CD4-positive, alpha-beta T cell (primary cell): Measurements from ENCODE around the gene AIFM2. TPM values are rescaled to one million over a fixed set of nuclear protein-coding genes. Genes with fewer than 3 reads are reported as not detected.

Experiments used
- ATAC-seq: fragments of 200-7000 bp; cut with Tn5 transposase; one replicate; pipeline ENCODE4 v1.10.0; 2022; ENCODE audit warnings: mild to moderate bottlenecking; ENCODE audit not compliant: poor library complexity
- CTCF ChIA-PET: fragments of 350-600 bp; sonication (Branson Sonifier 250); formaldehyde crosslinking; loops from one replicate; lab custom pipeline; 2021; ENCODE audit warnings: antibody characterized with exemption, inconsistent platforms; lab: Charles Lee
- POLR2A ChIA-PET: fragments of 350-600 bp; sonication (Branson Sonifier 250); formaldehyde crosslinking; loops from one replicate; lab custom pipeline; 2021; ENCODE audit warnings: antibody characterized with exemption, inconsistent platforms; lab: Charles Lee
- DNase-seq, 14 experiments: peaks; one replicate each; pipeline ENCODE4 v3.0.0-alpha.2; 2013 to 2020; ENCODE audit warnings: mixed read lengths in 2 of 14
- H3K27ac ChIP-seq, 2 donors: one replicate each; pipeline versions ENCODE4 v1.5.1 to v1.7.0; 2013; ENCODE audit warnings: low read length in 2 of 2, low read depth in 1 of 2, mild to moderate bottlenecking in 1 of 2
- H3K27me3 ChIP-seq, 2 experiments: 1 replicate in 1 of 2; 2 replicates in 1 of 2; pipeline versions ENCODE4 v1.6.1 to v1.7.0; 2013; ENCODE audit warnings: low read length in 2 of 2, control low read depth in 1 of 2, mild to moderate bottlenecking in 1 of 2, moderate library complexity in 1 of 2; ENCODE audit not compliant: insufficient read depth in 2 of 2, control insufficient read depth in 1 of 2
- H3K36me3 ChIP-seq: one replicate; pipeline ENCODE4 v1.6.1; 2013; ENCODE audit warnings: low read length, control low read depth; ENCODE audit not compliant: insufficient read depth
- H3K4me1 ChIP-seq: one replicate; pipeline ENCODE4 v1.6.1; 2013; ENCODE audit warnings: low read length, control low read depth; ENCODE audit not compliant: insufficient read depth
- H3K4me3 ChIP-seq: one replicate; pipeline ENCODE4 v1.5.1; 2013; ENCODE audit warnings: mild to moderate bottlenecking, low read length, moderate library complexity
- H3K9me3 ChIP-seq, 2 experiments: 1 replicate in 1 of 2; 2 replicates in 1 of 2; pipeline versions ENCODE4 v1.6.1 to v1.7.0; 2013; ENCODE audit warnings: low read length in 2 of 2, mild to moderate bottlenecking in 2 of 2, control low read depth in 1 of 2, moderate library complexity in 1 of 2; ENCODE audit not compliant: control insufficient read depth in 1 of 2, insufficient read depth in 1 of 2
- H3K27ac Mint-ChIP-seq: one replicate; pipeline ENCODE4 v1.8.0; 2020; ENCODE audit warnings: mixed read lengths
- H3K27me3 Mint-ChIP-seq: one replicate; pipeline ENCODE4 v1.8.0; 2021; ENCODE audit warnings: mixed read lengths
- H3K36me3 Mint-ChIP-seq: one replicate; pipeline ENCODE4 v1.8.0; 2021; ENCODE audit warnings: low read depth, mixed read lengths
- H3K4me1 Mint-ChIP-seq: one replicate; pipeline ENCODE4 v1.8.0; 2021; ENCODE audit warnings: low read depth, mixed read lengths
- H3K4me3 Mint-ChIP-seq: one replicate; pipeline ENCODE4 v1.8.0; 2020; ENCODE audit warnings: mild to moderate bottlenecking, mixed read lengths
- H3K9me3 Mint-ChIP-seq: one replicate; pipeline ENCODE4 v1.8.0; 2020; ENCODE audit warnings: mixed read lengths
- intact Hi-C, 2 experiments: fragments of 100-400 bp; cut with DNase I in 1 of 2; cut with micrococcal nuclease in 1 of 2; formaldehyde crosslinking; loops; one replicate each; pipeline versions ENCODE4 v1.15.1 to v1.9.0; 2023 to 2025; cut with DNase I, micrococcal nuclease
- total RNA-seq, 174 experiments: library from RNA in 2 of 174; stranded (reverse) in 2 of 174; gene quantifications; one replicate each; pipeline ENCODE4 v1.2.3 and lab custom pipeline; 2021 to 2026
- TF ChIP-seq, protein P1 (sequence below): fragments of 200-600 bp; IDR thresholded peaks from one replicate; pipeline ENCODE4 v1.8.0; 2022; ENCODE audit warnings: antibody characterized with exemption, mild to moderate bottlenecking

AIFM2 gene
- total RNA-seq, 2 experiments from 2014 or later, result 2.3 to 2.5 TPM

- Mint-ChIP-seq H3K9me3 (no peaks in the 10 kb centered on the region), H3K4me1 (peaks cover 20% of the 10 kb centered on the region), H3K4me3 (peak overlapping the region; percentile 85), H3K27ac (peak overlapping the region; percentile 20), H3K36me3 (no peaks in the 10 kb centered on the region), H3K27me3 (peaks cover 6% of the 10 kb centered on the region)
- POLR2A ChIA-PET, result no interaction called here
- intact Hi-C loops, result no loop called here
- DNase-seq, result no peak
- Histone ChIP-seq H3K27ac (no peak overlapping the region), H3K36me3 (no peaks in the 10 kb centered on the region), H3K9me3 (no peaks in the 10 kb centered on the region), H3K27me3 (peaks cover 0 to 4% of the 10 kb centered on the region in 2 experiments), H3K4me3 (no peak overlapping the region), H3K4me1 (peaks cover 19% of the 10 kb centered on the region)
- CTCF ChIA-PET, result no interaction called here
- ATAC-seq, result no peak
- TF ChIP-seq, protein P1, sequence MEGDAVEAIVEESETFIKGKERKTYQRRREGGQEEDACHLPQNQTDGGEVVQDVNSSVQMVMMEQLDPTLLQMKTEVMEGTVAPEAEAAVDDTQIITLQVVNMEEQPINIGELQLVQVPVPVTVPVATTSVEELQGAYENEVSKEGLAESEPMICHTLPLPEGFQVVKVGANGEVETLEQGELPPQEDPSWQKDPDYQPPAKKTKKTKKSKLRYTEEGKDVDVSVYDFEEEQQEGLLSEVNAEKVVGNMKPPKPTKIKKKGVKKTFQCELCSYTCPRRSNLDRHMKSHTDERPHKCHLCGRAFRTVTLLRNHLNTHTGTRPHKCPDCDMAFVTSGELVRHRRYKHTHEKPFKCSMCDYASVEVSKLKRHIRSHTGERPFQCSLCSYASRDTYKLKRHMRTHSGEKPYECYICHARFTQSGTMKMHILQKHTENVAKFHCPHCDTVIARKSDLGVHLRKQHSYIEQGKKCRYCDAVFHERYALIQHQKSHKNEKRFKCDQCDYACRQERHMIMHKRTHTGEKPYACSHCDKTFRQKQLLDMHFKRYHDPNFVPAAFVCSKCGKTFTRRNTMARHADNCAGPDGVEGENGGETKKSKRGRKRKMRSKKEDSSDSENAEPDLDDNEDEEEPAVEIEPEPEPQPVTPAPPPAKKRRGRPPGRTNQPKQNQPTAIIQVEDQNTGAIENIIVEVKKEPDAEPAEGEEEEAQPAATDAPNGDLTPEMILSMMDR, result no peak
Measured at GRCh38 chr10:70131560-70131937, 1.1 kb downstream of the AIFM2 start.

DNA sequence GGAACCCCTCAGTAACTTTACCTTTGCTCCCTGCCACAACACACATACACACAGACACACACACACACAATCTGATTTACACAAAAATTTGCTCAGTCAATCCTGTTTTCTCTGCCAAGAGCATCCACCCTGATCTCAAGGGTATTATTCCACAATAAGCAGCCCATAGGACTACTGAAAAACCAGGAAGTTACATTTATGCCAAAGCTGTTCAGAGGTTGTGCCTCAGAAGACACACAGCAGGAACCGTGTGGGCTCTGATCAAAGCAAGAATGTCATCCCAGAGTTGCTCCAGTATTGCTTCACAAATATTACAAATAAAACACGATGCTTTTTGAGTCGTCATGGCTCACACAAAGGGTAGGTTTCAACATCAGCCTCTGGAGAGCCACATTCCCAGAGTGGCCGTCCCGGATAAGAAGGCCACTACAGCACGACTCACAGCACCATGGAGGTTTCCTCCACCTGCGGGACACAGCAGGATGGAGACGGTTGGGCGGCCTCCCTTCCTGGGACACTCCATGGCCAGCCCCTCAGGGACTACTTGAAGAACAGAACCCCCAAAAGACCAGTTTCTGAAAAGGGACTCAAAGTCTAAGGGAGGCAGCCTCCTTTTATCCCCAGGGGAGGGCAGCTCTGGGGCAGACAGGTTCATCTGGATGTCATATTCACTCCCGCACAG, 1.6 kb downstream of the AIFM2 start:
- H3K36me3 ChIP-seq, result no peaks in the 10 kb centered on the region
- H3K4me3 Mint-ChIP-seq, result peak overlapping the region; percentile 54
- no peaks in the 10 kb centered on the region for H3K9me3 ChIP-seq
- DNase-seq (no peak), ATAC-seq (no peak)
- H3K9me3 Mint-ChIP-seq, result no peaks in the 10 kb centered on the region
- peaks cover 19% of the 10 kb centered on the region for H3K4me1 ChIP-seq
- H3K27ac ChIP-seq, result no peak overlapping the region
- H3K36me3 Mint-ChIP-seq, result no peaks in the 10 kb centered on the region
- H3K4me3 ChIP-seq, result no peak overlapping the region
- H3K27ac Mint-ChIP-seq, result no peak overlapping the region
- TF ChIP-seq, protein P1, result no peak
- intact Hi-C loops, result no loop called here
- POLR2A ChIA-PET, result no interaction called here
- H3K4me1 Mint-ChIP-seq, result peaks cover 20% of the 10 kb centered on the region
- peaks cover 0 to 4% of the 10 kb centered on the region in 2 experiments for H3K27me3 ChIP-seq
- CTCF ChIA-PET, result no interaction called here
- peaks cover 6% of the 10 kb centered on the region for H3K27me3 Mint-ChIP-seq

DNA sequence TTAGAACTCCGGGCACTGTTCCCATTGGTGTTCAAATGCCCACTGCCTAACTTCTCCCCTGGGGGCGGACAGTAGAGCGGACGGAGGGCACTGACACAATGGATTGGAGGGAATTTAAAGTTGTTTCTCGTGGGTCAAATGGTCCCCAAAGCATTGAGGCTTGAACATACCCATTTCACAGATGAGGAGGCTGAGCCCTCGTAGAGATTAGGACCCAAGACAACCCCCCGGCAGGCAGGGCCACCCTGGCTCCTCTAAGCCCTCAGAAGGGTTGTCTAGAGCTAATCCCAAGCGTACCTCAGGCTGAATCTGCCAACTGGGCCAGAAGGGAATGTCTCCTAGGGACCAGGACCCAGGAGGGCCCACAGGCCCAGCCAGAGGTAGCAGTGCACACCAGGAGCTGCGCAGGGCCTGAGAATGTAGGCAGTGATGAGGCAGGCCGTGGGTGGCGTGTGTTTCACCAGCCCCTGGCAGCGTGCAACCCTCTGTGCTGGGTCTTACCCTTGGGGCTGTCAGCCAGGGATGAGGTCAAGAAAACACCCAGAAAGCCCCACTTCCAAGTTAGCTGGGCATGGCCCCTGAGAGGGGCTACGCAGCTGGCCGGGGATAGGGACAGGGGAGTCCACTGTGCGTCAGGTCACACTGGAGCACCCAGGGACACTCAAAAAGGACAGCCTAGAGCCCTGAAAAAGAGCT, 5.8 kb downstream of the AIFM2 start:
- no peak overlapping the region for H3K4me3 ChIP-seq
- no peaks in the 10 kb centered on the region for H3K27me3 ChIP-seq
- Mint-ChIP-seq H3K4me1 (peaks cover 4% of the 10 kb centered on the region), H3K4me3 (no peak overlapping the region), H3K36me3 (no peaks in the 10 kb centered on the region), H3K27ac (no peak overlapping the region), H3K9me3 (no peaks in the 10 kb centered on the region), H3K27me3 (peaks cover 3% of the 10 kb centered on the region)
- intact Hi-C loops, result no loop called here
- TF ChIP-seq, protein P1, result no peak
- no peak for ATAC-seq
- peaks cover 5% of the 10 kb centered on the region for H3K4me1 ChIP-seq
- H3K36me3 ChIP-seq, result no peaks in the 10 kb centered on the region
- H3K9me3 ChIP-seq, result no peaks in the 10 kb centered on the region
- CTCF ChIA-PET, result no interaction called here
- H3K27ac ChIP-seq, result no peak overlapping the region
- no peak for DNase-seq
- POLR2A ChIA-PET, result no interaction called here
